ENCODE data around the gene CAPNS1.

Gene CAPNS1

GRCh38 chr19:36139473-36140303 is at the start of gene CAPNS1:
Gene CAPNS1 (plus strand): TSS chr19:36140066. CDS start chr19:36141012, 946 bp downstream.
- peak; percentile 66 to 99 (median 91) for DNase-seq

- DNase-seq = peak in 1 of 56 donors; percentile 8
Observed at GRCh38 chr19:36090910-36091695, 48.8 kb upstream of the CAPNS1 start.

- DNase-seq = no peak
Observed at GRCh38 chr19:36092566-36092965, 47.3 kb upstream of the CAPNS1 start.

GRCh38 chr19:36093146-36093662 is 46.7 kb upstream of the CAPNS1 start:
- DNase-seq = peak in 4 of 56 donors; percentile 5 to 31 (median 24)

GRCh38 chr19:36093687-36094086 is 46.2 kb upstream of the CAPNS1 start:
- DNase-seq = peak in 25 of 56 donors; percentile 11 to 68 (median 31)

GRCh38 chr19:36097036-36097435 is 42.8 kb upstream of the CAPNS1 start:
- DNase-seq = peak in 50 of 56 donors; percentile 12 to 93 (median 76)

- no peak for DNase-seq
Observed at GRCh38 chr19:36099166-36099785, 40.6 kb upstream of the CAPNS1 start.

GRCh38 chr19:36100476-36100875 is 39.4 kb upstream of the CAPNS1 start:
- peak in 3 of 56 donors; percentile 16 to 30 (median 16) for DNase-seq

- no peak for DNase-seq
Observed at GRCh38 chr19:36101550-36102327, 38.1 kb upstream of the CAPNS1 start.

GRCh38 chr19:36103040-36103626 is 36.7 kb upstream of the CAPNS1 start:
- DNase-seq = no peak

- no peak for DNase-seq
Observed at GRCh38 chr19:36103842-36104552, 35.9 kb upstream of the CAPNS1 start.

GRCh38 chr19:36106441-36106840 is 33.4 kb upstream of the CAPNS1 start:
- no peak for DNase-seq

GRCh38 chr19:36106991-36107390 is 32.9 kb upstream of the CAPNS1 start:
- no peak for DNase-seq

GRCh38 chr19:36108684-36109083 is 31.2 kb upstream of the CAPNS1 start:
- no peak for DNase-seq

GRCh38 chr19:36110487-36111199 is 29.2 kb upstream of the CAPNS1 start, which contains the start of gene OVOL3:
Gene OVOL3 (plus strand): TSS chr19:36111143. CDS start chr19:36111203, 60 bp downstream.
- no peak for DNase-seq

GRCh38 chr19:36111200-36111539 is 28.7 kb upstream of the CAPNS1 start:
- DNase-seq = no peak

- DNase-seq = no peak
Observed at GRCh38 chr19:36112678-36113077, 27.2 kb upstream of the CAPNS1 start.

- DNase-seq = no peak
Observed at GRCh38 chr19:36113425-36113824, 26.4 kb upstream of the CAPNS1 start.
